OCI-LY3 (cell line): ENCODE results near the gene PPP2R5A.

Experiments used
- H2AFZ ChIP-seq: fragments of 200-600, 300-600 bp; shearing (Covaris generic); 2 replicates; pipeline ENCODE4 v1.6.0; 2014; ENCODE audit warnings: antibody characterized with exemption, low read depth, low read length
- H3K27ac ChIP-seq: fragments of 200-600, 300-600 bp; sonication (generic); 2 replicates; pipeline ENCODE4 v1.5.1; 2014; ENCODE audit warnings: mild to moderate bottlenecking, low read length, moderate library complexity, mixed read lengths
- H3K27me3 ChIP-seq: fragments of 200-600, 300-600 bp; sonication (generic); 2 replicates; pipeline ENCODE4 v1.6.1; 2014; ENCODE audit warnings: low read depth, low read length, mixed read lengths
- H3K36me3 ChIP-seq: fragments of 200-600, 300-600 bp; sonication (generic); replicated peaks from 2 replicates; pipeline ENCODE3; 2014; ENCODE audit warnings: low read depth, low read length, mixed read lengths
- H3K4me1 ChIP-seq: fragments of 300-600, 200-600 bp; sonication (generic); 2 replicates; pipeline ENCODE4 v1.6.1; 2014; ENCODE audit warnings: low read length, mixed read lengths
- H3K4me2 ChIP-seq: fragments of 200-600, 300-600 bp; sonication (generic); 2 replicates; pipeline ENCODE4 v1.6.1; 2014; ENCODE audit warnings: low read length, mixed read lengths
- H3K4me3 ChIP-seq: fragments of 300-600, 200-600 bp; sonication (generic); 2 replicates; pipeline ENCODE4 v1.5.1; 2014; ENCODE audit warnings: antibody characterized with exemption, mild to moderate bottlenecking, low read length, moderate library complexity
- H3K79me2 ChIP-seq: fragments of 300-600, 200-600 bp; shearing (Covaris generic); 2 replicates; pipeline ENCODE4 v1.6.1; 2014; ENCODE audit warnings: mild to moderate bottlenecking, low read length, mixed read lengths
- H3K9ac ChIP-seq: fragments of 300-600, 200-600 bp; shearing (Covaris generic); 2 replicates; pipeline ENCODE4 v1.6.0; 2014; ENCODE audit warnings: mild to moderate bottlenecking, low read length, moderate library complexity
- H3K9me3 ChIP-seq: fragments of 200-600, 300-600 bp; shearing (Covaris generic); 2 replicates; pipeline ENCODE4 v1.6.1; 2014; ENCODE audit warnings: low read length, mixed read lengths; ENCODE audit not compliant: insufficient read depth
- H4K20me1 ChIP-seq: fragments of 200-600, 300-600 bp; sonication (generic); 2 replicates; pipeline ENCODE4 v1.6.1; 2016; ENCODE audit warnings: low read length, mixed read lengths; ENCODE audit not compliant: insufficient read depth
- CTCF ChIP-seq: fragments of 200-600, 300-600 bp; sonication (generic); IDR thresholded peaks from 2 replicates; pipeline ENCODE4 v1.5.1; 2014; ENCODE audit warnings: antibody characterized with exemption, low read length, low read depth
- EZH2phosphoT487 ChIP-seq: fragments of 200-600 bp; shearing (Covaris generic); IDR thresholded peaks from 2 replicates; pipeline ENCODE4 v1.6.1; 2018; ENCODE audit warnings: antibody characterized with exemption, mixed run types, low read depth

PPP2R5A gene

GRCh38 chr1:212242985-212243308 lies 42.3 kb upstream of the PPP2R5A start:
- Histone ChIP-seq H4K20me1 (no peaks in the 10 kb centered on the region), H3K27me3 (no peaks in the 10 kb centered on the region), H3K36me3 (no peaks in the 10 kb centered on the region), H3K27ac (no peak overlapping the region), H3K9ac (no peak overlapping the region), H3K4me2 (no peak overlapping the region), H2AFZ (no peak overlapping the region), H3K4me1 (peaks cover 3% of the 10 kb centered on the region), H3K4me3 (no peak overlapping the region), H3K79me2 (no peaks in the 10 kb centered on the region), H3K9me3 (no peaks in the 10 kb centered on the region)
- no peak for TF ChIP-seq EZH2phosphoT487
- no peak for TF ChIP-seq CTCF

- no peak overlapping the region for H3K9ac ChIP-seq
- H3K9me3 ChIP-seq, result no peaks in the 10 kb centered on the region
- H4K20me1 ChIP-seq, result no peaks in the 10 kb centered on the region
- H3K4me3 ChIP-seq, result no peak overlapping the region
- H3K79me2 ChIP-seq, result no peaks in the 10 kb centered on the region
- TF ChIP-seq EZH2phosphoT487 (no peak), CTCF (no peak)
- H3K27me3 ChIP-seq, result no peaks in the 10 kb centered on the region
- no peak overlapping the region for H3K27ac ChIP-seq
- H3K36me3 ChIP-seq, result no peaks in the 10 kb centered on the region
- no peak overlapping the region for H2AFZ ChIP-seq
- H3K4me1 ChIP-seq, result no peaks in the 10 kb centered on the region
- no peak overlapping the region for H3K4me2 ChIP-seq
These were observed 40.8 kb upstream of the PPP2R5A start for GRCh38 chr1:212244441-212244840.

GRCh38 chr1:212247179-212247721 lies 38.0 kb upstream of the PPP2R5A start:
- H3K4me3 ChIP-seq, result no peak overlapping the region
- no peak overlapping the region for H3K27ac ChIP-seq
- no peak overlapping the region for H3K9ac ChIP-seq
- H2AFZ ChIP-seq, result no peak overlapping the region
- no peaks in the 10 kb centered on the region for H3K79me2 ChIP-seq
- no peaks in the 10 kb centered on the region for H3K36me3 ChIP-seq
- no peaks in the 10 kb centered on the region for H3K27me3 ChIP-seq
- no peaks in the 10 kb centered on the region for H3K4me1 ChIP-seq
- H4K20me1 ChIP-seq, result no peaks in the 10 kb centered on the region
- no peaks in the 10 kb centered on the region for H3K9me3 ChIP-seq
- H3K4me2 ChIP-seq, result no peak overlapping the region
- TF ChIP-seq EZH2phosphoT487 (no peak), CTCF (no peak)

GRCh38 chr1:212247988-212248387 lies 37.2 kb upstream of the PPP2R5A start:
- no peak for TF ChIP-seq EZH2phosphoT487
- TF ChIP-seq CTCF, result no peak
- no peaks in the 10 kb centered on the region for H3K9me3 ChIP-seq

More at GRCh38 chr1:212247988-212248387, 37.2 kb upstream of the PPP2R5A start:
- Histone ChIP-seq H3K27ac (no peak overlapping the region), H3K27me3 (no peaks in the 10 kb centered on the region), H3K9ac (no peak overlapping the region), H4K20me1 (no peaks in the 10 kb centered on the region), H3K4me1 (no peaks in the 10 kb centered on the region), H3K4me3 (no peak overlapping the region), H3K36me3 (no peaks in the 10 kb centered on the region), H3K79me2 (no peaks in the 10 kb centered on the region), H3K4me2 (no peak overlapping the region), H2AFZ (no peak overlapping the region)
